Endothelial cell of umbilical vein (primary cell): ENCODE data around the gene SYK. TPM values are rescaled to one million over a fixed set of nuclear protein-coding genes. Genes with fewer than 3 reads are reported as not detected.

Experiments used
- BruUV-seq: library from RNA; stranded (reverse); fragments of 400-500 nt; replicated peaks from 2 replicates; lab custom pipeline; 2021; lab: Mats Ljungman, UMichigan
- CTCF ChIA-PET: fragments of 300-600, 350-600 bp; sonication (Branson Sonifier 250); formaldehyde crosslinking; loops from one replicate; lab custom pipeline; 2021; ENCODE audit warnings: antibody characterized with exemption, inconsistent platforms; lab: Charles Lee
- POLR2A ChIA-PET: fragments of 300-600, 350-600 bp; sonication (Branson Sonifier 250); formaldehyde crosslinking; loops from one replicate; lab custom pipeline; 2021; ENCODE audit warnings: antibody characterized with exemption, inconsistent platforms; lab: Charles Lee
- DNase-seq: peaks from one replicate; pipeline ENCODE4 v3.0.0-alpha.2; 2011; ENCODE audit warnings: low read depth, low spot score
- FAIRE-seq: peaks from 2 replicates; lab custom pipeline; 2011; peaks lifted over from hg19 to GRCh38; lab: Jason Lieb, UNC
- H2AFZ ChIP-seq: 2 replicates; pipeline ENCODE4 v1.6.0; 2012; ENCODE audit warnings: low read depth, low read length, control low read depth, inconsistent platforms
- H3K27ac ChIP-seq: 2 replicates; pipeline ENCODE4 v1.5.1; 2011; ENCODE audit warnings: low read depth, mild to moderate bottlenecking, control low read depth, low read length, moderate library complexity; ENCODE audit not compliant: insufficient read depth
- H3K27me3 ChIP-seq, 2 experiments: 2 replicates each; pipeline versions ENCODE4 v1.6.0 to v1.6.1; 2011; ENCODE audit warnings: low read length in 2 of 2, mixed read lengths in 1 of 2; ENCODE audit not compliant: control insufficient read depth in 2 of 2, insufficient read depth in 2 of 2
- H3K36me3 ChIP-seq, 2 experiments: 2 replicates in 1 of 2; 3 replicates in 1 of 2; pipeline ENCODE4 v1.5.1; 2011; ENCODE audit warnings: low read length in 2 of 2, mild to moderate bottlenecking in 1 of 2, moderate library complexity in 1 of 2; ENCODE audit not compliant: control insufficient read depth in 2 of 2, insufficient read depth in 2 of 2; ENCODE audit errors: extremely low read depth in 1 of 2
- H3K4me1 ChIP-seq: 3 replicates; pipeline ENCODE4 v1.5.1; 2011; ENCODE audit warnings: mild to moderate bottlenecking, low read length; ENCODE audit not compliant: control insufficient read depth, insufficient read depth; ENCODE audit errors: extremely low read depth
- H3K4me2 ChIP-seq: 2 replicates; pipeline ENCODE4 v1.6.1; 2011; ENCODE audit warnings: low read length, control low read depth, mixed read lengths; ENCODE audit not compliant: insufficient read depth
- H3K4me3 ChIP-seq, 3 experiments: fragments of 200-600 bp in 1 of 3; sonication (generic), shearing (Covaris generic) in 1 of 3; replicated peaks in 1 of 3; 2 replicates each; pipeline ENCODE4 v1.5.1; 2011 to 2016; ENCODE audit warnings: control low read depth in 3 of 3, low read length in 3 of 3, mild to moderate bottlenecking in 2 of 3, inconsistent platforms in 1 of 3, low read depth in 1 of 3, moderate library complexity in 1 of 3; ENCODE audit not compliant: insufficient read depth in 1 of 3
- H3K79me2 ChIP-seq: 2 replicates; pipeline ENCODE4 v1.6.0; 2012; ENCODE audit warnings: low read length, inconsistent platforms; ENCODE audit not compliant: control insufficient read depth, insufficient read depth
- H3K9ac ChIP-seq: replicated peaks from 2 replicates; pipeline ENCODE3; 2011; ENCODE audit warnings: low read length, control low read depth; ENCODE audit not compliant: insufficient read depth; ENCODE audit errors: extremely low read depth
- H3K9me1 ChIP-seq: replicated peaks from 3 replicates; pipeline ENCODE4 v1.6.0; 2011; ENCODE audit warnings: mild to moderate bottlenecking, low read length; ENCODE audit not compliant: control insufficient read depth, insufficient read depth; ENCODE audit errors: extremely low read depth
- H3K9me3 ChIP-seq: replicated peaks from 2 replicates; pipeline ENCODE4 v1.5.1; 2012; ENCODE audit warnings: low read length, inconsistent platforms; ENCODE audit not compliant: control insufficient read depth, insufficient read depth
- H4K20me1 ChIP-seq: replicated peaks from 2 replicates; pipeline ENCODE3; 2011; ENCODE audit warnings: mild to moderate bottlenecking, low read length; ENCODE audit not compliant: control insufficient read depth, insufficient read depth; ENCODE audit errors: extremely low read depth
- CTCF ChIP-seq, 2 donors: IDR thresholded peaks; 1 replicate in 1 of 2; 2 replicates in 1 of 2; pipeline ENCODE4 v1.5.1; 2011; ENCODE audit warnings: low read length in 2 of 2, mild to moderate bottlenecking in 2 of 2, moderate library complexity in 2 of 2, control low read depth in 1 of 2, inconsistent platforms in 1 of 2, low read depth in 1 of 2; ENCODE audit not compliant: insufficient read depth in 1 of 2; ENCODE audit errors: extremely low read depth in 1 of 2
- EZH2 ChIP-seq: IDR thresholded peaks from 2 replicates; pipeline ENCODE4 v1.6.1; 2012; ENCODE audit warnings: borderline replicate concordance, low read depth, mild to moderate bottlenecking, moderate library complexity, low read length, inconsistent platforms; ENCODE audit not compliant: severe bottlenecking
- FOS ChIP-seq: IDR thresholded peaks from 2 replicates; pipeline ENCODE4 v1.6.1; 2011; ENCODE audit warnings: mild to moderate bottlenecking, low read length, moderate library complexity, borderline replicate concordance; ENCODE audit not compliant: insufficient read depth
- GATA2 ChIP-seq: IDR thresholded peaks from 2 replicates; pipeline ENCODE4 v1.7.0; 2011; ENCODE audit warnings: low read depth, mild to moderate bottlenecking, moderate library complexity, mixed read lengths, low read length; ENCODE audit not compliant: insufficient read length, insufficient read depth
- JUN ChIP-seq: IDR thresholded peaks from 2 replicates; pipeline ENCODE4 v1.6.1; 2011; ENCODE audit warnings: borderline replicate concordance, low read depth; ENCODE audit not compliant: insufficient read length, insufficient read depth
- MAX ChIP-seq: IDR thresholded peaks from 2 replicates; pipeline ENCODE4 v1.6.1; 2011; ENCODE audit not compliant: insufficient read depth, insufficient read length
- MYC ChIP-seq: IDR thresholded peaks from one replicate; pipeline ENCODE4 v1.6.1; 2011; ENCODE audit warnings: mild to moderate bottlenecking, low read depth, low read length
- POLR2A ChIP-seq: IDR thresholded peaks from 2 replicates; pipeline ENCODE4 v1.6.1; 2012; ENCODE audit warnings: low read depth, mild to moderate bottlenecking, control low read depth, low read length
- POLR2AphosphoS5 ChIP-seq: IDR thresholded peaks from 2 replicates; pipeline ENCODE4 v1.6.1; 2012; ENCODE audit warnings: low read depth, mild to moderate bottlenecking, control low read depth, low read length, moderate library complexity; ENCODE audit not compliant: insufficient read depth
- dilution Hi-C: fragments of 300-500 bp; cut with MboI; formaldehyde crosslinking; loops from one replicate; pipeline ENCODE4 v1.15.0; 2019; ENCODE audit warnings: low sequenced_read_pairs; ENCODE audit not compliant: extremely low pct_ligation_motif_present
- intact Hi-C: fragments of 100-400 bp; cut with micrococcal nuclease; formaldehyde crosslinking; loops from one replicate; pipeline ENCODE4 v1.10.0; 2022
- polyA plus RNA-seq, 4 experiments: library from polyadenylated mRNA; depleted of rRNA in 3 of 4; stranded (reverse) in 3 of 4; unstranded in 1 of 4; fragments of >200 nt; gene quantifications; 2 replicates each; pipeline versions ENCODE4 v1.2.1 to v1.2.3, GENCODE V29; 2011 to 2012; ENCODE audit warnings: missing spikeins in 1 of 4
- total RNA-seq: library from RNA; stranded (reverse); gene quantifications from 2 replicates; pipeline ENCODE4 v1.2.3, GENCODE V29; 2021

The SYK gene
- total and polyA plus RNA-seq, 2 donors (not counting 3 experiments of a cell fraction or from before 2014, with no cell fraction given), result not detected

GRCh38 chr9:90867101-90867500 is 65.5 kb downstream of the SYK start:
- Histone ChIP-seq H3K27me3 (no peaks in the 10 kb centered on the region), H3K9me1 (no peaks in the 10 kb centered on the region), H3K9me3 (no peaks in the 10 kb centered on the region), H3K4me1 (no peaks in the 10 kb centered on the region), H4K20me1 (no peaks in the 10 kb centered on the region), H3K4me2 (no peak overlapping the region), H3K27ac (no peak overlapping the region), H3K9ac (no peak overlapping the region), H3K79me2 (no peaks in the 10 kb centered on the region), H3K4me3 (no peak overlapping the region), H2AFZ (no peak overlapping the region), H3K36me3 (no peaks in the 10 kb centered on the region)
- BruUV-seq, result no TSS peak
- no peak for DNase-seq
- POLR2A ChIA-PET, result no interaction called here
- TF ChIP-seq MAX (no peak), MYC (no peak), POLR2AphosphoS5 (no peak), CTCF (IDR thresholded peaks at IDR 0.05; ENCODE audit: extremely low read depth in 1 of 2, insufficient read depth in 1 of 2, low read depth in 1 of 2, low read length in 2 of 2) (no peak), GATA2 (no peak), EZH2 (no peak), FOS (no peak), JUN (no peak), POLR2A (no peak)
- intact Hi-C loops (no loop called here), dilution Hi-C loops (no loop called here)
- CTCF ChIA-PET, result interaction anchor here (1.2 to 1.6 kb wide), 2 partner anchors 1264 to 1269 kb away, joined by 3 to 7 read pairs; no protein-coding TSS in a partner anchor
- FAIRE-seq, result no peak
